ENCODE results near the gene MSRB1. TPM values are rescaled to one million over a fixed set of nuclear protein-coding genes. Genes with fewer than 3 reads are reported as not detected.
A peak's percentile ranks its signal among the peaks of the same experiment; 100 is the strongest.

Gene MSRB1
- total and polyA plus RNA-seq, 2 donors (not counting 3 experiments of a cell fraction or from before 2014, with no cell fraction given), result 25.0 to 42.1 TPM

GRCh38 chr16:1983544-1984346 lies 40.7 kb upstream of the MSRB1 start, which contains the start of gene GFER:
Gene GFER (plus strand): TSS chr16:1984193. CDS start chr16:1984219, 26 bp downstream.
- ChIA-PET POLR2A (no interaction called here), CTCF (interaction anchor here (1.2 to 5.0 kb wide), 4 partner anchors 18 to 157 kb away, joined by 3 to 21 read pairs (median 8); no protein-coding TSS in a partner anchor)
- Histone ChIP-seq H3K4me1 (ENCODE audit: control insufficient read depth, extremely low read depth, insufficient read depth, low read length) (peaks cover 15% of the 10 kb centered on the region), H3K27me3 (ENCODE audit: control insufficient read depth in 2 of 2, insufficient read depth in 2 of 2, low read length in 2 of 2) (peaks cover 37 to 41% of the 10 kb centered on the region in 2 experiments), H3K9me1 (replicated peaks; ENCODE audit: control insufficient read depth, extremely low read depth, insufficient read depth, low read length) (no peaks in the 10 kb centered on the region), H3K4me2 (ENCODE audit: insufficient read depth, low read length) (peak within 1 kb of the TSS; percentile 67), H3K27ac (ENCODE audit: insufficient read depth, low read depth, low read length) (no peak within 1 kb of the TSS), H2AFZ (ENCODE audit: low read depth, low read length) (peak within 1 kb of the TSS; percentile 90), H4K20me1 (replicated peaks; ENCODE audit: control insufficient read depth, extremely low read depth, insufficient read depth, low read length) (no peaks in the 10 kb centered on the region), H3K36me3 (ENCODE audit: control insufficient read depth in 2 of 2, extremely low read depth in 1 of 2, insufficient read depth in 2 of 2, low read length in 2 of 2) (peaks cover 0 to 7% of the 10 kb centered on the region in 2 experiments), H3K9me3 (replicated peaks; ENCODE audit: control insufficient read depth, insufficient read depth, low read length) (no peaks in the 10 kb centered on the region), H3K79me2 (ENCODE audit: control insufficient read depth, insufficient read depth, low read length) (peaks cover 5% of the 10 kb centered on the region), H3K9ac (replicated peaks; ENCODE audit: extremely low read depth, insufficient read depth, low read length) (peak within 1 kb of the TSS; percentile 69), H3K4me3 (replicated peaks in 1 of 3; ENCODE audit: insufficient read depth in 1 of 3, low read depth in 1 of 3, low read length in 3 of 3) (peak within 1 kb of the TSS; percentile 51 to 75 (median 71))
- dilution Hi-C loops (cut with MboI; ENCODE audit: extremely low pct_ligation_motif_present, low sequenced_read_pairs) (no loop called here), intact Hi-C loops (cut with micrococcal nuclease) (loop anchor here (1.0 kb wide), 1 partner anchor 12 kb away; no protein-coding TSS in a partner anchor)
- FAIRE-seq (peak; percentile 89), DNase-seq (ENCODE audit: low read depth, low spot score) (peak; percentile 93)
- TF ChIP-seq CTCF (IDR thresholded peaks at IDR 0.05; ENCODE audit: extremely low read depth in 1 of 2, insufficient read depth in 1 of 2, low read depth in 1 of 2, low read length in 2 of 2) (peak; percentile 18 to 54), MYC (IDR thresholded peaks at IDR 0.05; ENCODE audit: low read depth, low read length) (no peak), JUN (IDR thresholded peaks at IDR 0.05; ENCODE audit: borderline replicate concordance, insufficient read depth, insufficient read length, low read depth) (no peak), GATA2 (IDR thresholded peaks at IDR 0.05; ENCODE audit: insufficient read depth, insufficient read length, low read depth, low read length) (no peak), POLR2AphosphoS5 (IDR thresholded peaks at IDR 0.05; ENCODE audit: insufficient read depth, low read depth, low read length) (peak; percentile 94), FOS (IDR thresholded peaks at IDR 0.05; ENCODE audit: borderline replicate concordance, insufficient read depth, low read length) (no peak), EZH2 (IDR thresholded peaks at IDR 0.05; ENCODE audit: borderline replicate concordance, low read depth, low read length, severe bottlenecking) (no peak), POLR2A (IDR thresholded peaks at IDR 0.05; ENCODE audit: low read depth, low read length) (peak; percentile 90), MAX (IDR thresholded peaks at IDR 0.05; ENCODE audit: insufficient read depth, insufficient read length) (no peak)
- BruUV-seq (replicated peaks), result no TSS peak

Data from endothelial cell of umbilical vein (primary cell).